Glomerular visceral epithelial cell (primary cell): ENCODE results near the gene MSRB3.
"Not testable (repeated sequence)": the region's sequence is repeated elsewhere in the genome, so short reads cannot be mapped to it uniquely, and the experiment has no call there.

Source experiments
- DNase-seq: peaks from one replicate; pipeline ENCODE4 v3.0.0-alpha.2; 2016; ENCODE audit errors: extremely low spot score

Gene MSRB3

DNA sequence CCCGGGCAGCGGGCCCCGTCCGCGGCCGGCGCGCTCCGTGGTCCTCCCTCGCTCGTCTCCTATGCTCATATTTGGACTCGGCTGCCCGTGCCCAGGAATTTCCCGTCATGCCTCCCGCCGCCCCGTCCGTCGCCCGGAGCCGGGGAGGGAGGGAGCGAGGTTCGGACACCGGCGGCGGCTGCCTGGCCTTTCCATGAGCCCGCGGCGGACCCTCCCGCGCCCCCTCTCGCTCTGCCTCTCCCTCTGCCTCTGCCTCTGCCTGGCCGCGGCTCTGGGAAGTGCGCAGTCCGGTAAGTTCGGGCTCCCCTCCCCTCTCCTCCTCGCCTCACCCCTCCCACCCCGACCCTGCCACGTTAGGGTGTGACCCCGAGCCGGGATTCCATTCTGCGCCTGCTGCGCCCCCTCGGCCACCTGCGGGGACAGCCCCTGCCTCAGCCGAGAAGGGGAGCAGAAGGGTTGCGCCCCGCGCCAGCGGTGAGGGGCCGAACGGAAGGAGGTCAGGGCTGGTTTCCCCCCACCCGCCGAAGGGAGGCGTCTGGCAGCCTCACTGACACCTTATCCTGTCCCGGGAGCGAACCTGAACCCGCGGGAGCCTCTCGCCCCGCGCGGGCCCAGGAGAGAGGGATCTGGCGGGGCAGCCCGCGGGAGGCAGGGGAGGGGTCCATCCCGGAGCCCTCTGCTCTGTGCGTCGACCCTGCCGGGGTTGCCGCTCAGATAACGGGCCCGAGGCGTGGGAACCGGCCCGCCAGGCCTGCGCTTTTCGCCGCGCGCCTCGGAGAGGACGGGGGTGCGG, at the start of gene MSRB3:
Gene MSRB3, plus strand, starts transcription at position 108 of the 793 bp plus-strand sequence. CDS start 29,897 bp downstream, outside the sequence.
- DNase-seq = peak; percentile 74

DNA sequence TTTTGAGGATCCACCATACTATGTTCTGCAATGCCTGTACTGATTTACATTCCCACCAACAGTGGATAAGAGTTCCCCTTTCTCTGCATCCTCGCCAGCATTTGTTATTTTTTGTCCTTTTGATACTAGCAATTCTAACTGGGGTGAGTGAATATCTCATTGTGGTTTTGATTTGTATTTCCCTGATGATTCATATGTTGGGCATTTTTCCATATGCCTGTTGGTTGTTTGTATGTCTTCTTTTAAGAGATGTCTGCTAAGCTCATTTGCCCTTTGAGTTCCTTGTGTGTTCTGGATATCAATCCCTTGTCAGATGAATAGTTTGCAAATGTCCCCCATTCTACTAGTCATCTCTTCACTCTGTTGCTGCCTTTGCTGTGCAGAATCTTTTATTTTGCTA, 49.0 kb upstream of the MSRB3 start:
- DNase-seq = peak; percentile 19

DNA sequence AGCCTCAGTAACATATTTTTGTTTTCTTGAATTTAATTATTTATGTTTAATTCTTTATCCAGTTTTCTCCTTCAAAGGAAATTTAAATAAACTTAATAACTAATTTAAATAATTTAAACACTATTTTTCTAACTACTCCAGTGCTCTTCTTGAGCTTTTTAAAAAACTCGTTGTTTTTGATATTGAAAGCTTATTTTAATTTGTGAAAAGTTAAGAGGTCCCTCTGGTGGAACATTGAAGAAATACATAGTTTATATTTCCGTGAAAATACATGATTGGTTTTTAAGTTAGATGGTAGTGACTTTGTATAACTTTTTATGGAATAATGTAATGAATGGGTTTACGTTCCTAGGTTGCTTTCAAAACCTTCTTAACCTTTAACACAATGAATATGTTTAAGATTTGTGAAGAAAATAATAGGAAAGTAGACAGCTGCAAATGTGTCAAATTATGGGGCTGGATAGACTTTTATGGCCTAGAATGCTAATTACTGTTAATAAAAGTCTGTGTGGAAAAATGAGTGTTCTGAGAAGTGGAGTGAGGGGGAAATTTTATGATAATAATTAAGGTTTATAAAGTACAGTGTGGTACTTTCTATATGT, 45.9 kb upstream of the MSRB3 start:
- DNase-seq = peak; percentile 18

DNA sequence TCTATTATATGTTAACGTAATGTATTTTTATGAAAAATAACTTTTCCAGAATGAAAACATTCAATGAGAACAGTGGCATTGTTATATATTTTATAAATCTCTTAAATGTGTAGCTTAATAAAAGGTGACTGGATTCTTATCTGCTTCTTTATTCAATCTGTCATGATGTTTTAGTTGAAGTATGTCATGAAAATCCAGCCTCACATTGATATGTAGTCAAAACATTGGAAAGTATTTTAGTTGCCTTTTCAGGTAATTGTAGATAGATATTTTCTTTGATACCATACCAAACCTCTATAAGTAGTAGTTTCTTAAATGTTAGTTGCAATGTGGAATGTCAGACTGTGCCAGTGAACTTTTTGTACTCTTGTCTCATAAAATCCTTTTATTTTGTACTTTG, 41.3 kb upstream of the MSRB3 start:
- no peak for DNase-seq

DNA sequence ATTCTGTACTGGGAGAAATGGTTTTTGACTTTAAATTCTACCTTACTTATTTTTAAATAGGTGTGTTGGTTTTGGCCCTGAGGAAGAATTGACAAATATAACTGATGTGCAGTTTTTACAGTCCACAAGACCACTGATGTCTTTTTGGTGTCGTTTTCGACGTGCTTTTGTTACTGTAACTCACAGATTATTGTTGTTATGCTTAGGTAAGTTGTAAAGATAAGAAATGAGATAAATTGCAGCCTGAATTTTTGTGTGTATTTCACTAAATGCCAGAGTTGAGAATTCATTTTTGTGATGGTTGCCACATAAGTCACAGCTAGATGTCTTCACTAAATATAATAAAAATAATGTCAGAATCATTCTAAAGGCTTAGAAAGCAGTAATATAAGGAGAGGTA, 39.9 kb upstream of the MSRB3 start:
- DNase-seq = no peak

DNA sequence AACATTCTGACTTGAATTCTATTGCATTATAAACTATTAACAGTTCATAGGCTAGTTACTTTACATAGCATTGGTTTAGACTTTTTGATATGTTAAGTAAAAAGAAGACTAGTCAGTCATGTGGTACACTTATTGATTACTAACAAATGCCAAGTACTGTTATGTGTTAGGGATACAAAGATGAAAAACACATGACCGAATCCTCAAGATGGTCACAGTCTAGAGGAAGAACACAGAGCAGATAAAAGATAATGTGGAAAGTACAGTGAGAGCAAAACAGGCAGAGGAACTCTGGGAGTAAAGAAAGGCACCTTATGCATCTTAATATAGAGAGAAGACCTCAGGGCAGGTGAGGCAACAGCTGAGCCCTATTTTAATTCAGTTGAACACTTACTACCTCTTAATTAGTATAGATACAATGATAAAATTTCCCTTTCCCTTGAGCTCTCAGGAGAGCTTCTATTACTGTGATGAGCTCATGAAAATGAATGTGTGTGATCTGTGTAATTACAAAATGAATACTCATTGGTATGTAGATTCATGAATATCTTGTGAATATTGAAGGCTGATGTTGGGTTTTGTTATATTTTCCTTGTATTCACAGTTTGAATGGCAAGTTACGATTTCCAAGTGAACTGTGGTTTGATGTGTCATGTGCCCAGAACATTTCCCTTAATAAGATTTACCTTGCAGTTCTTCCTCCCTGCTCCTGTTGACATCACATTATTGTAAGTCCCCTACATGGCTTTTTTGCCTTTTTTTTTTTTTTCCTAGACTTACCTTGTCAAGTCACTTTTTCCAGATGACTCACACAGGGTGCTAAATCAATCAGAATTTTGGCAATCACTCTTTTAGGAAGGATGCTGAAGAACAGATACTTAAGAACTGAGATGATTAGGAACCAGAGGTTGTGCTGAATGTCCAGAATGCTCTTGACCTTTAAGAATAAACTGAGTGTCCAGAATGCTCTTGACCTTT, 29.5 kb upstream of the MSRB3 start:
- DNase-seq = no peak

DNA sequence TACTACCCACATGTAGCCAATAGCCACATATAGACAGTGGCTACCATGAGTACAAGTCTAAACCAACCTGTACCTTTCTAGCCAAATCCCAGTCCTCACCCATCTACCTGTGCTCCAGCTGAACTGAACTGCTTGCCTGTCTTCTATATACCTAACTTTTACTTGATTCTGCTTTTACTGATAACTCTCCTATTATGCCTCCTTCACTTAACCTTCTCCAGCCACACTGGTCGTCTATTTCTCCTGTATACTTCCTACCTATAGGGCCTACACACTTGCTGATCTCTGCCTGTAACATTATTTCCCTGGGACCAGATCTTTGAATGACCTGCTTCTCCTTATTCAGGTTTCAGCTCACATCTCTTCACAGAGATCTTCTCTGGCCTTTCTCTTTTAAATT, 26.0 kb upstream of the MSRB3 start:
- no peak for DNase-seq

DNA sequence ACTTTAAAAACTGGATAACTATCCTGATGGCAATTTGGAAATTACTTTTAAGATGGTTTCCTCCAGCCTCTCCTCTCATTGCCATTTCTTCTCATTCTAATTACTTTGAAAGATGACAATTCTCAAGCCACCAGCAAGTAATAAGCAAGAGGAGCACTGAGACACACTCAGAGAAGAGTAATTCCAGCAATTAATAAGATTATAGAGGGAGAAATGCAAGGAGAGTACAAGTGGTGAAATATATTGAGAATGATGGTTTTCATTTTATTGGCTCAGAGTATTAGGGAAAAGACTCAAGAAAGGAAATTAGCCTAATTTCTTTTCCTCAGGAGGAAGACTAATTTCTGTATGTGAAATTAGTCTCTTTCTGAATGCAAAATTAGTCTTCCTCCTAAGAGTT, 20.5 kb upstream of the MSRB3 start:
- no peak for DNase-seq

DNA sequence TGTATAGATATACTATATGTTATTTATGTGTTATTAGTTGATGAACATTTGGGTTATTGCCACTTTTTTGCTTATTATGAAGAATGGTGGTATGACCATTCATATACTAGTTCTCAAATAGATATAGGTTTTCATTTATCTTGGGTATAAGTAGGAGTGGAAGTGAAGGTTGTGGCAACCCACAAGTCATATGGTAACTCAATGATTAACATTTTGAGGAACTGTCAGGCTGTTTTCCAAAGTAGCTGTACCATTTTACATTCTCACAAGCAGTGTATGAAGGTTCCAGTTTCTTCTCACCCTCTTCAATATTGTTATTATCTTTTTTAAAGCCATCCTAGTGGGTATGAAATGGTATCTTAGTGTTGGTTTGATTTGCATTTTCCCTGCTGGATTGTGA, 19.0 kb upstream of the MSRB3 start:
- DNase-seq = no peak

DNA sequence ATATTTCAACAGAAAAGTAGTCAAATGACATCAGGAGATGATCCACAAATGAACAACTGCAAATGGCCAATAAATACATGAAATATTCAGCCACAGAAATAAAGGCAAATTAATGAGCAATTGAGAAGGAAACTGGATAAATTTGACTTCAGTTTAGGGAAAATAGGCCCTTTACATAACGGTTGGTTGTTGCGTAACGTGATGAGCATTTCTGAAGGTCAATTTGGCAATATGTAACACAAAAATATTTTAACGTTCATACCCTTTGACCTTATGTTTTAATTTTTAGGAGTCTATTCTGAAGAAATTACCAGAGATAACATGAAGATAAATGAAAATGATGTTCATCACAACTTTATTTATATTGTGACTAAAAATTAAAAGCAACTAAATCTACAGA, 14.7 kb upstream of the MSRB3 start:
- DNase-seq = no peak

DNA sequence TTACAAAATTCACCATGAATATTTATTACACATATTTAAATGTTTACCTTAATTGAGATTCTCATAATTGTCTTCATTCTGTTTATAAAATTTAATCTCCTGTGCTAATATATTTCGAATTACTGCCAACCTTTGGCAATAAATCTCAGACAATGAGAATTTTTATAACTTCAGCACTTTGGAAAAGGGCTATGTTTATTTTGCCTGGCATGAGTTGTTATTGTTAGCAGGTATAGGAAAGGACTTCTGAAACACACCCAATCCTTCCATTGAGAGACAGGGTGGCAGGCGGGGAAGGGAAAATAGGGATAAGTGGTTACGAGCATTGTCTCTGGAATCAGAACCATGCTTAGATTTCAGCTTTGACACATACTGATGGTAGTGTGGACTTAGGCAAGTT, 12.1 kb upstream of the MSRB3 start:
- no peak for DNase-seq

DNA sequence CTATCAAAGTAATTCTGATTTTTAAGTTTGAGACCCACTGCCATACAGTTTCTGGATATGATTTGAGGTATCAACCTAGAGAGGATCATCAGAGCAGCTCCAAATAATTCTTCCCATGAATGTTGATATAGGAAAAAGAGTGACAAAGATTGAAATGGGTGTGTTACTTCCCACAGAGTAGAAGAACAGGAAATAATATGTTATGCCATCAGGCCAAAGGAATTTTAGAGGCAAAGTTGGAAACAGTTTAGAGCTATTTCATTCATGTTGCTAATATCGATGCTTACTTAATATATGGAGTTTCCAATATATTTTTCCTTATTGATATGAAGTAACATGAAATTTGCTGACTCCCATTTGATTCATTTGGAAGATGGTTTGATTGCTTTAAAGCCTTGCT, 8.9 kb upstream of the MSRB3 start:
- no peak for DNase-seq

DNA sequence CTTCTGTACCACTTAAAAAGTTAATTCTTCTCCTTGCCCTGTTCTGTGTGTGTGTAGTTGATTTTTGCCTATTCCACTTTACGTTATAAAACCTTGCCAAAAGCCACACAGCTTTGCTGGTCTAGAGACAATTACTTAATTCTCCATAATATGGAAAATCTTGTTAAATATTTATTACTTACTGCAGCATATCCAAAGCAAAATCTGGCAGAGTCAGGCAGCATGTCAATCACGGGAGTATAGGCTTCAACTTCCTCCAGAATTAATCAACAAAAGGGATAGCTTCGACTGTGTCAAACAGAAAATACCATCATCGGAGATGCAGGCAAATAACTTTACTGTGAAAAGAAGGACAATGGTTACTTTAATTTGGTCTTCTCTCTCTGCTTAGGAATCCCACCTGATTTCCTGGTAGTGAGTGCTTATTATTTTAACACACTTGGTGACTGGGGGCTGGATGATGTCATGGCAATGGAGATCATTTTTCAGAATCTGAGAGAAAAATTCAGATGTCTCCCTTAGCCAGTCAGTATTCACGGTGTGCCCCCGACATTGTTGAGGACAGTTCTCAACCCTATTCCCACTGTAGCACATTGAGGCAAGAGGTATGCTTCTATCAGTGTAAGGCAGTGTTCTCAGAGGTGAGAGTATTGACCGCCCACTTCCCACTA, 3.7 kb upstream of the MSRB3 start:
- no peak for DNase-seq

DNA sequence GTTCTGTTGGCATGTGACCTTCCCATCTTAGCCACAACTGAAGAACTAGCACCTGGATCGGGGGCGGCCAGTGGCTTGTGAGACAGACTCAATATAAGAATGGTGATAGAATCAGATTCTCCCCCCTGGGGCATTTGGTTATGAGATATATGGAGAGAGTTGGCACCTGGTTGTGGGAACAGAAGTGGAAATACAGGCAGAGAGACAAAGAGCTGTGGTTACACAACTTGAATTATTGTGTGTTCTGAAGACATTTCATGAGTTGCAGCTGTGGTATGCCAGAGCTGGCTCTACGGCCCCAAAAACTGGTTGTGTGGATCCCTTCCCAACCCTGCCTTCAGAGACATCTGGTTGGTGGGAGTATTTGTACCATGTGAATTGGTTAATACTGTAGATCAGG, 2.9 kb upstream of the MSRB3 start:
- no peak for DNase-seq

DNA sequence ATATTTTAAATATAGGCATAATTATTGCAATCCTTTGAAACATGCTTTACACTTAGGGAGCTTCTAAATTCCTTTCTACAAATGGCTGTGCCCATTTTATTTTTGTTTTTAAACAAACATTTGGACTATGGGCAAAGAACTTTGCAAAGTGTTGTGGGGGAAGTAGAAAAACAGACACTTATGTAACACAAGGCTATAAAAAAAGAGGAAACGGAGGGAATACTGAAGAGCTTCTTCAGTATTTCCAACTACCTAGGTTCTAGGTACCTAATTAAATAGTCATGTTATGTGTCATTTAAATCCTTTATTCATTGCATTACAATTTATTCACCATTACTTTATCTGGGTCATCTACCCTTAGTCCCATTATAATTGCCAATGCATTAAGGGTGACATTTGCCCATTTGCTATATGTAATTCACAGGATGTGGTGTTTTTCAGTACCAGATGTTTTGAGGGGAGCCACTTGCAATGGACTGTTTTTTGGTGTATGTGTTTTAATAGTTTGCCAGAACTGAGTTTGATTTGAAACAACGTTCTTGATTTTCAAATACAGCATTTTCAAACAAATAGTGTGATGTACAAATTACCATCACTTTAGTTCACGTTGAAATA, 1.5 kb upstream of the MSRB3 start:
- no peak for DNase-seq

DNA sequence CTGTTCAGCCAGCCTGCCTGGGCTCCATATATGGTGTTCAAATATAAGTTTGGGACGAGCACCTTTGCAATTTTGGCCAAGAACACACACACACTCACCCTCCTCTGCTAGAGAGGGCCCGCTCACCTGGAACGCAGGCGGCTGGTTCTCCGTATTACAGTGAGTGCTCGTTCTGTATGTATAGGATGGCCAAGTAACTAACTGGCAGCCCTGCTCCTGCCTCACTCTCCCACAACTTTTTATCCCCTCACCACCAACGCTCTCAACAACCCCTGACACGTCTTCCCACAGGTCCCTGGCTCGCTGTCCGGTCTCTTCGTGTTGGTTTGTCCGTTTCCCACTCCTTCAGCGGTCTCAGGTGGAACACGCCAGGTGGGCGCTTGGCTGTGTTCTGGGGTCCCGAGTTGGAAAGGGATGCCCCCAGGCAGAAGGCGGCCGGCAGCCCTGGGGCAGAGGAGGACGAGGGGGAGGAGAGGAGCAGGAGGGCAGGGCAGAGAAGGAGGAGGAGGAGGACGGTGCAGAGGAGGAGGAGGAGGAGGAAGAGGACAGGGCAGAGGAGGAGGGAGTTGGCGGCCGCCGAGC, 398 bp upstream of the MSRB3 start:
- DNase-seq = no peak

DNA sequence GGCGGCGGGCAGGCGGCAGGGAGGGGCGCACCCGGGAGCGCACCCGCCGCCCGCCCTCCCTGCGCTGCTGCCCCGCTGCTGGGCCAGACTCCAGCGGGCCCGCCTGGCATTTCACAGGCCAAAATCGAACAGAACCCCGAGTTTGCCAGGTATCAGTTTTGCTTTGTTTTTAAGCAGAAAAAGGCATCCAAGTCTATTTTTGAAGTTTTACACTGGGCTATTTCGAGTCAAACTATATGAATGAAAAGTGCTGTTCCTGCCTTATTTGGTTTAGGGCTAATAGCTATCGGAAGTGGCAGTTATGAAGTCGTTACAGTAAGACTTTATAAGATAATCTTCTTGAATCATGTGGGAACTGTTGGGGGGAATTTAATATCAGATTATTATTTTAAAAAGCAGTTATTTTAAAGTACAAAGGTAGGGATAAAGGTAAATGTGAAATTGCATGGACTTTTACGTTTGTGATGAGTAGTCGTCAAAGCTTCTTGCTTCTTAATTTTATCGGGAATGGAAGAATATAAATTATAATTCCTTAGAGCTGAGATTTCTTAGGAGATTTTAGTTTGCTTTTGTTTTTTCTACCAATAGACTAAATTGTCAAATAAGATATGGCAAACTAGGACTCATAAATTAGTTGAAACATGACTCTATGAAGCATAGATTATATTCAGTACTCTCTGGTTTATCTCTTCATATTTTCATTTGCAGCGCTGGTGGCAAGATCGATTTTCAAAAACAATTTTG, 1.1 kb downstream of the MSRB3 start:
- peak; percentile 51 for DNase-seq

DNA sequence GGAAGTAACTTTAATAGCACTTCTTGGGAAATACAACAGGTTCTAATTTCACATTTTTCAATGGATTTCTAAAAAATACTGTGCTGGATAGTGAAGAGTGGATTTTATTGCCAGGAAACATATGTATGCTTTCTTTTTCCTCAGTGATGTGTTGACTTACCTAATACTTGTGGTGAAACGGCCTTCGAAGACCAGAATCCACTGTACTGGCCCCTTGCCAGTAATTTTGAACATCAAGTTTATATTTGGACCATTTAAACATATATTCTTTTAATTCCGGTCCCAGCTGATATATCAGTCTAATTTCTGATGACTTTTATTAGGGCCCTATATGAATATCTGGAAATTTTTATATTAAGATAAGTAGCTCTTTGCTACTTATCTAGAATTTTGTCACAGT, 1.8 kb downstream of the MSRB3 start:
- DNase-seq = peak; percentile 9

DNA sequence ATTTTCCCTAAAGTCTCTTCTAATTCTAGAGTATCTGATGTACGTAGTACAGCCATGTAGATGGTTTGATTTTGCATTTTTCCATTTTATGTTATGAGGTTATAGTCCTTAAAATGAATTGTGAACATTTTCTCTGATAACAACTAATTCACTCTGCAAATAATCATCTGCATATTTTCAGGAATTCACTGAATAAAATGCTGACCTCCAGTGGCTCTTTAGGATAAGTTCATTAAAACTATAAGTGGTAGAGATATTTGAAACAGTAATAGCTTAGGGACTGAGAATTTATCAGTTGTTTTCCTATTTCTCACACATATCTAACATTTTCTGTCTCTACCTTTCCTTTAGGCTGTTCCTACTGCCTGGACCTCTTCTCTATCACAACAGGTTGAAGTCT, 4.4 kb downstream of the MSRB3 start:
- no peak for DNase-seq

DNA sequence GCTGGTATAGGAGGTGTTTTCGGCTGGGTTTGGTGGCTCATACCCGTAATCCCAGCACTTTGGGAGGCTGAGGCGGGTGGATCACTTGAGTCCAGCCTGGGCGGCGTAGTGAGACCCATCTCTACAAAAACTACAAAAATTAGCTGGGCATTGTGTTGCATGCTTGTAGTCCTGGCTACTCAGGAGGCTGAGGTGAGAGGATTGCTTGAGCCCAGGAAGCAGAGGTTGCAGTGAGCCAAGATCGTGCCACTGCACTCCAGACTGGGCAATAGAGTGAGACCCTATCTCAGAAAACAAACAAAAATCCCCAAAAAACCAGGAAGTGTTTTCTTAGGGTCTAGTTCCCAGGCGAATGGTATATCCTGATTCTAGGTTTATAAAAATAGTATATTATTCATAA, 7.0 kb downstream of the MSRB3 start:
- DNase-seq = not testable (repeated sequence)
